Inferior parietal cortex (tissue), 1 donor: ENCODE results near the gene EIF4E3.

Experiments used
- DNase-seq: peaks from one replicate; pipeline ENCODE4 v3.0.0-alpha.2; 2016; ENCODE audit errors: extremely low spot score

The EIF4E3 gene

DNA sequence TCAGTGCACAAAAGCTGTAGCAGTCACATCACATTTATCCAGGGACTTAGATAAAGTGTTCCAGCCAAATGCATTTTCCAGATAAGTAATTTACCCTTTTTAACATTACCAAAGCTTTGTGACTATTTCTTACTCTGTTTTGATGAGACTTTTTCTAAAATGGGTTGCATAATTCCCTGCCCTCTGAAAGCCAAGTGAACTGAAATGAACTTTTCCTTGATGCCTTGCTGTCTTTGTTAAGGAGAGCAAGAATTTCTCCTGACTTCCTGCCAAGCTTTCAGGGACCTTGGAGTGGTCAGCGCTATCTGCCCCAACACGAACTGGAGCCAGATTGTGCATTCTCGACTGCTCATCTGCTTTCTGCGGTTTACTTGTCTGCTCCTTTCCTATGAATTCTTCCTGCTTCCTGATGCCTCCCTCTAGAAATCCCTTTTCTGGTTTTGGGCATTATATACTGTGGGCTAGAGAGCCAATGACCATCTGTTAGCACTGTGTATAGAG lies 34.8 kb downstream of the EIF4E3 start:
- DNase-seq, result no peak

DNA sequence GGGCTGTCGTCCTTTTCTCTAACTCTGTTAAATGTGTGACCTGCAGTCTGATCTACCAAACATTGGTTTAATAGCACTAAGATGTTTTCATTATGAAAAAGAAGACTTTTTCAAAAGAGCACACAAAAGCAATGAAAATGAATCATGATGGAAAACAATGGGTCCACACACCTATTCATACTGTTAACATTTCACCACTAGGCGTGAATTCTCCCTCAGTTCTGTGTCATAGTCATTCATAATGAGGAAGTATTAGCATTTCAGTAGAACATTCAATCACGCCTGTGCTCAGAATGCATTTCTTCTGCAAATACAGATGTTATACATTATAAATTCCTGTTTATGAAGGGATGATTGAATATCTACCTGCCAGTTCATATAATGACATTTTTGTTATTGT lies 35.9 kb downstream of the EIF4E3 start:
- DNase-seq, result no peak

DNA sequence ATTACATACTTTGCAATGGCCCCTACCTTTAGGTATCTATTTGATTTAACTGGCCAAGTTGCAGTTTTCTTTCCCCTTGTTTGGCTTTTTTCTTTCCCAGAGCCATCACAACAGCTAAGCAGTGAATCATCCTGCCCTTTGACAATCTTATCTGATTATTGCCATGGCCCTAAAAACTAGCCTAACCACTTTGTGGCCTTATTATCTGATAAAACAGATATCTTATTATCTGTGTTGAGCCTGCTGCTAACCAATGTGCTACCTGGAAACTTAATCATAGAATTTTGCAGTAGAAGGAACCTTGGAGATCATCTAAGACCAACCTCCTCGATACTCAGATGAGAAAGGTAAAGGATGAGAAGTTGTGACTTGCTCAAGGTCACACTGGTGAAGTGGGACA lies 37.1 kb downstream of the EIF4E3 start:
- DNase-seq, result no peak

DNA sequence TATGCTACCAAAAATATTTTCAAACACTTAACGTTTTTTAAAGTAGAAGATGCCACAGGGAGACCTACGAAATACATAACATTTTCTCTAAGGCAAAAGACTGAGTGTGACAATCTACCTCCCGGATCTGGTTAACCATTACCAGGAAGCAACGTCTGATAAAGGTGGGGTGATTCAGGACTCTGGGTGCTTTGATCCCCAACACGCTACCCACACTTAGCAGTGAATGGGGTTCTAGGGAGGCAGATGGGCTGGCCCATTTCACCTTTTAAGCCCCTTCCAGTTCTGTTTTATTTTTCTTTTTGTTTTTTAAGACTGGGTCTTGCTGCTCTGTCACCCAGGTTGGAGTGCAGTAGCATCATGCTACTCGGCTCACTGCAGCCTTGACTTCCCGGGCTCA lies 39.5 kb downstream of the EIF4E3 start:
- DNase-seq, result no peak

DNA sequence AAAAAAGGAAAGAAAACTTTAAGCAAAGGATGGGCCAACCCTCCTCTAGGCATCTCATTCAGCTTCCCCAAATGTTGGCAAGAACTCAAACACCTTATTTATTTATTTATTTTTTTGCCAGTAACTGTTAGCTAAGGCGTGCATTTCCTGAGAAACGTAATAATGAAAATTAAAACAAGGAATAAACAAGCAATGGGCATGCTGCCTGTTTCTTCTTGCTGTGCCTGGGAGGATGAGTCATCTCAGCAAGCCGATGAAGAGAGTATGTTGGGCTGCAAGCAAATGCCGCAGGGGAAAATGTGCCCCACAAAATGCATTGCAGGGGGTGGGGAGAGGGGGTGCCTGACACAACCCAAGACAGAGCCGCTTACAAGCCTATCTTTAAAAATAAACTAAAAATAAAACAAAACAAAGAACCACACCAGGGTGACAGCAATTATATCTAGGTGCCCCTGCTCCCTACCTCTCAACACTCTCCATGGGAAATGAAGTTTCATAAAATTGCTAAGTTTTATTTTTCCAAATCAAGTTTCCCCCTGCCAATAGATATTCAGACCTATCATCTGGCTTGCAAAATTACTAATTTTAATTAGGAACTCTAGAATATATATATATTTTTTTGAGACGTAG lies 40.3 kb downstream of the EIF4E3 start:
- peak; percentile 46 for DNase-seq

DNA sequence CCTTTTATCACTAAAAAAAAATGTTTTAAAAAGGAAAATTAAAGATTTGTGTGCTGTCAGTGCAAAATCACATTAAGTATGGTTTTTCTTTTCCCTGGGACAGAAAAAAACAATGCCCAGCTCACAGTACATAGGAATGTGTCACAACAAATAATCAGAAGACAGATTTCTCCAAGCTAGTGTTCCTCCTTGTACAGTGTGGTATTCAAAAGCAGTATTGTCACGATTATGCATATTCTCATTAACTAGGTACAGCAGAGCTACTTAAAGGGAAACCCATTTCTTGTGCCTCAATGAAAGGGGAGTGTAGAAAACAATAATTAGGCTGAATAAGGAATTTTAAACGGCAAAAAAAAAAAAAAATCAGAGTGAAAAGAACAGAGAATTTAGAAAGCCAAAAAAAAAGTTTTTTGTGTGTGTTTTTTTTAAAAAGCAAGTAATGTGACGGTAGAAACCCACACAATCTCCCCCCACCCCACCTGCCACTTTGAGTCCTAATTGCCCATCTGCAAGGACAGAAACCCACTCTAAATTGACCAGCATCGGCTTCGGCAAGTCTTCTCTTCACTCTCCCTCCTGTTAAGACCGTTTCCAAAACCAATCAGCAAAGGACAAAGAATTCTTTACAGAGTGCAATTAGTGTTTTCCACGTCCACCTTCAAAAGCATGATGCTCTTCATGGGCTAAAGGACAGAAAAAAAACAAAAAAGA lies 41.0 kb downstream of the EIF4E3 start:
- DNase-seq, result no peak

DNA sequence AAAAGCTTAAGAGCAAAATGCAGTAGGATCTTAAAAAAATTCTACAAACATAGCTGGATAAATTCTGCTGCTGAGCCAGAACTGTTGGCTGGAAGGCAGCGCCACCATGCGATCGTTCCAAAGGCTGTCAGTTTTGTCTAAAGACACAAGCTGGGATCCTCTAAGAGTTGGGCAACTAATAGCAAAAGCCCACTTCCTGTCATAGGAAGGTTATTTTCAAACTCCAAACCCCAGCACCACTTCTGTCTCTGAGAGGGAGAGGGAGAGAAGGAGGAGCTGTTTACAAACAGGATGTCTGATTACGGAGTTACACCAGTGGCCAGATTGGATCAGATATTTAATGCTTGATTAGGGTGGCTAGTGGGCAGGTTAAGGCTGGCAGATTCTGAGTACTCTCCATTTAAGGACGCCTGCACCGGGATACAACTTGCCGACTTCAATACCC lies 44.0 kb downstream of the EIF4E3 start:
- DNase-seq, result peak; percentile 71

DNA sequence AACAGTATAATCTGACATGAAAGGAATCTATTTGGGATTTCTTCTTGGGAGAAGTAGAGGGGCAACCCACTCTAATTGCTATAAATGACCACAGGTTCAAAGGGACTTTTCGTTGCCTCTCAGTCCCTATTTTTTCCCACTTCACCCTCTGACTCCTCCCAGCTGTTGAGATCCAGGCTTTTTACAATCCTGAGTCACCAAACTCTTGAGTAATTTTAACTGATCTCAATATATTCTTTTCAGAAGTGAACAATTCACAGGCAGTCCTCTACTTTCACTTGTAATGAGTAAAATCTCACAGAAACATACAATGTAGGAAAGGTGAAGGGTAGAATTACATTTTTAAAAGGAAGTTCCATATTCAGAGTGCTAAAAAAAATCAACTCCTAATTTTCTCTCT lies 44.6 kb downstream of the EIF4E3 start:
- DNase-seq, result no peak

DNA sequence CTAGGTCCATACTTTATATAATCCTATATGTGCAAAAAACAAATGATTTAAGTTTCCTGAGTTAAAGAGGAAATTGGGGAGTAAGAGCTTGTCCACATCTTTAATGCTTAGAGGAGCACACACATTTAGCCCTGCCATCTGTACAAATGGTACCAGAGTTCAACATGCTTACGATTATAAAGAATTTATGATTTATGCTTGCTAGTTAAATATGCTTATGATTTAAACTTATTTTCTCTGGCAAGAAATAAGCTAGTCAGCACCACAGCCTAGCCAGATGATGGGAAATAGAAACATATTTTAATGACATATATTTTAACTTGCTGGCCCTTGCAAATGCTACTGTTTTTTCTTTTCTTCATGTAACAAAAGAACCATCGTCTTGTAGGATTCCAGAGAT lies 48.3 kb downstream of the EIF4E3 start:
- DNase-seq, result no peak

DNA sequence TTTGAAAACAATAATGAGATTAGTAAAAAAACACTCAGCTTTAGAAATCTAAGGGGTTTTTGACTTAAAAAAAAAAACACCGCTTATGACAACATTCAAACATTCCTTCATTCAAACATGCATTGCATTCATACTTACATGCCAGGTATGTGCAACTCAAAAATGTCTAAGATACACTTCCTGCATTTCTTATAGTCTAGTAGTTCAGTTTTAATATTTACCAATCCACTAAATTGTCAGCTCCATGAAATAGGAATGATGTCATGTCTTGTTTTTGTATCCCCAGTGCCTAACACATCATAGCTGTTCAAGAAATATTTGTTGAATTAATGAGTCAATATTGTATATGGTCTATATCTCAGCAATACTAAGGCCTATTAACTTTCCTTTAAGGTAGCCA lies 51.7 kb downstream of the EIF4E3 start:
- no peak for DNase-seq

DNA sequence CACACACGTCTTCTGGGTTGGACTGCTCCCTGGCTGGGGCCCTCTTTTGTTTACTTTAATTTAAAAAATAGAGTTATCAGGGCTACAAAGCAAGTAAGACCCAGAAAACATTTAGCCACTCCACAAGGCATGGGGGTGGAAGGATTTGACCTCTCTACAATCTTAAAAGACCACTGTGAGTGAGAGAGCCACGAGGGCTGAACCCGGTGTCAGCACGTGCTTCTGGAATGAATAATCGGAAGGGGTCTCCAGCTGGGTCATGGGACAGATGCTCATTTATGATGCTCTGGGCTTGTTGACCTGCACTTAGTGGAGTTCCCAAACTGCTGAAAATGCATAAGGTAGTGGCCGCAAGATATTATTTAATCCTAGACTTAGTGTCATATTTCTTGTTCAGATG lies 52.4 kb downstream of the EIF4E3 start:
- no peak for DNase-seq

DNA sequence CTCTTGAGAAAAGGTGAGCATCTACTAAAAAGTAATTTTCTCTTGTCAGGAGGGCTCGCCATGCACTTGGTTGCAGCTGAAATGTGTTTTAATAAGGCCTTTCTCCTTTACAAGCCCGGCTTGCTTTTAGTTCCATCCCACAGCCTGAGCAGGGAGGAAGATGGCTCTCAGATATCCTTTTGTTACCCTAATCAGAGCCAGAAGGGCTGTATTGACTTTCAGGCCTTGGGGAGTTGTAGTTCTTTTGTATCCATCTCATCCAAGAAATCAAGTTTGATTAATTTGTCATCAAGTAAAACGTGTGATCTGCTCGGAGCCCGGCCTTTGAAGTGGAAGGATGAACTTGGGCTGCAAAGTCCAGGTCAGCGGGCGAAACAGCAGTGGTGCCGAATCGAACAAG lies 52.9 kb downstream of the EIF4E3 start:
- DNase-seq, result no peak

DNA sequence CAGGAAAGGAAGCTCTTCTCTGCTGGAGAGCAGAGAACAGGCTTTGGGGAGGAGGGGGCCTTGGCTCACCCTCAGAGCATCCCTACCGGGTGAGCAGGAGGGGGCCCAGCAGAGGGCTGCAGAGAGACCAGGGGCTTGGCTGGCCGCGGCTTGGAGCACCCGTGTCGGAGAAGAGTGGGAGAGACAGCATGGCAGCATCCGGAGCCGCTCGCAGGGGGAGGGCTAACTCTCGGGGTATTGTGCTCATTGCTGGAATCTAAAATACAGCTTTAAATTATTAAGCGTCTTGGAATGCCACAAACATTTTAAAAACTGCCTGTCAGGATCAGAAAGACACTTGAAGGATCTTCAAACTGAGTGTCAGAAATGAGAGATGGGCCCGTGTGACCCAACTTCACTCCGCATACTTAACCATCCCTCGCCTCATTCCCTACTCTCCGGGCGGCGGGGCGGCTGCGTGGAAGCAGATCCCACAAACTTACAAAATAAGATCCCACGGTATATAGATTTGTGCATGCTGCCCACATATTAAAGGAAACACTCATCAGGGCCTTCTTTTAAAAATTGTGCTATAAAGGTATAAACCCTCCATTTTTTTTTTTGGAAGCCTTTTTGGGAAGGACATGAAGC lies 53.9 kb downstream of the EIF4E3 start:
- no peak for DNase-seq

DNA sequence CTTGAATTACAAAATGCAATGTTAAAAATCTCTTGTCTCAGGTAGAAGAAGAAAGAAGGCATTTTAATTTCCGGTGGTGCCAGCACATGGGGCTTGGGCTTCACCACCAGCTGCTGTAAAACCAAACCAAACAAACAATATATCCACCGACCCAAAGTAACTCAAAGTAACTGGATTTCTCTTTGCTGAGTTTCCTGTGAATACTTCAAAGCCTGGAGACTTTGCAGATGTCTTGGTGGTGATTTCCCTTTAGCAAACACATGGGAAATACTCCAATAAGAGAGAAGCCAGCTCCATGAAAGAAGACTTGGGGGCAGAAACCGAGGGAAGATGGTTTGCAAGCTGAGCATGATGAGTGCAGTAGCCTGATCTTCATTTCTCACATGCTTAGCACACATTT lies 62.6 kb downstream of the EIF4E3 start:
- no peak for DNase-seq

DNA sequence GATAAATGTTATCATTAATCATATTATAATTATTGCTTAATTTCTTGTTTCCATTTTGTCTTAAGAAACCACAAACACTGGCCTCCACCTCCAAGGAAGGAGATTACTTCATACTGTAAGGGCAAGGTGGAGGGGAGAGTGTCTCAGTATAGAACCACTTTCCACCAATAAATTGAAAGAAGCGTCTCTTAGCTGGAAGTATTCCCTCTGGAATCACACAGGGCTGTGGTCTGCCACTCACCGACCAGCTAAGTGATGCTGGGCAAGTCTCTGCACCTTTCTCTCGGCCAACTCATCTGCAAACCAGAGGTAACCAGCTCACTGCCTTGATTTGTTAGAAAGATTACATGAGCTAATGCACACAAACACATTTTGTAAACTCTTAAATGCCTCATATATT lies 63.1 kb downstream of the EIF4E3 start:
- no peak for DNase-seq

DNA sequence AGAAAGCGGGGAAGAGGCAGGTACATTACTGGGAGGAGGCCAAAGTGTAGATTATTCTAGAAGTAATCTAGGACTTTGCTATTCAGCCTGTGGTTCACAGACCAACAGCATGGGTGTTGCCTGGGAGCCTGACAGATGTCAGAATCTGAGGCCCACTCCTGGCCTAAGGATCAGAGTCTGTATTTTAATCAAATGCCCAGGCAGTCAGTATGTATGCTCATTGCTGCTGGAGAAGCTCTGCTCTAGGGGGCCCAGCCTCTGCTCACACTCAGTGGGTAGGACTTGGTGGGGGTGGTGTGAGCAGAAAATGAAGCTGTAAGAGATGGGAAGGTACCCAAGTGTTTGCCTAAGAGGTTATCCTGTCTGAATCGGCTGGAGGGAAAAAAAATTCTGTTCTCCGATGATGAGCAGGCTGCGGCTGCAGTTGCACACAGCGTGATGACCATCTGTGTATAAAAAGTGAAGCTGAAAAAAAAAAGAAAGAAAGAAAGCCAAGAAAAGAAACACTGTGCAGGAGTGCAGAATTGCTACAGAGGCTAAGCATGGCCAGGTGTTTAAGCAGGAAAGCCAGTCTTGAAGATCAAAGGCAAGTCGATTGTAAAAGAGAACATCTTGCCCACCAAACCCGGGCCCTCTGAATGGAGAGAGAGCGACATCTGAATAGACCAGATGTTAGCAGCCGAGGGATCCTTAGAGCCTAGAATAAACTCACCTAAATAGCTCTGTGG lies 65.2 kb downstream of the EIF4E3 start:
- peak; percentile 23 for DNase-seq

DNA sequence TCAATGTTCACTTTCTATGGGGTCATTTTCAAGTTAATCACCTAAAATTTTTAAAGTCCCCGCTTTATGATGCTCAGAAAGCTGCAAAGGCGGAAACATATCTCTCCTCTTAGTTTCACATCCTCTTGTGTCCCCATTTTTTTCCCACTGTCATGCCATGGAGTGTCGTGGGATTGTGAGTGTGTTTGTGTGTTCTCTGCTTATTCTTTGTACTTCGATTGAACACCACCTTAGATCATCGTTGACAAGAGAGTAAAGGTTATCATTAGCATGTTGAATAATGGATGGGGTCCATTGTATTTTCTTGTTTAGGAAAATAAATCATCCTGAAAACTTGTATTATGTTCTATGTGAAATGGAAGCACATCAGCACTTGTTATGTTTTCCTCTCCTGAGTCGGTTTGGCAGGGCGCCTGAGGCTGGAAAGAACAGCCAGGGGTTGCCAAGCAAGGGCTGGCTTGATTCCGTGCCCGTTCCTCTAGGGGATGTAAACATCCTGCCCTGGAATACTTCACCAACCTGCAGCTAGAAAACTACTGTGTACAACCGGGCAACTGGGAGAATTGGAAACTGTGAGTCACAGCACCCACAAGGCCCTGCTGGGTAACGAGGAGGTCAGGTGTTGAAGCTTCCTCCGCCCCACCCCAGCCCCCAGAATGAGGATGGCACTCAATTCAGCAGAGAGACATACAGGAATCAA lies 67.2 kb downstream of the EIF4E3 start:
- DNase-seq, result no peak

DNA sequence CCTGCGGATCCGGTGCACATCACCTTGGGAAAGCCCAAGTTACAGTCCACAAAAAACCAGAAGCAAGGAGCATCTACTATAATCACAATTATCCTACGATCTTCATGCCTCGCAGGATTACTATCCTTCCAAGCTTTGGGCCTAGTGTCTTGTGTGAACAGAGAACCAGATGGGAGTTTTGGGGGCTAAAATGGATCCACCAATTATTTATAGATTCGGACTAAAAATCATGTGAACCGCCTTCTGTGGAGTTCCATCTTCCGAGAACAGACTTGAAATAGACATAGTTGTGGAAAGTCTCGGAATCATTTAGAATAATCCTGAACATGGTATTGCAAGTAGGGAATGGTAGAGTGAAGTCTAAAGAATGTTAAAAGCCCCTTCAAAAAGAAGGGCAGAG lies 70.1 kb downstream of the EIF4E3 start:
- DNase-seq, result no peak

DNA sequence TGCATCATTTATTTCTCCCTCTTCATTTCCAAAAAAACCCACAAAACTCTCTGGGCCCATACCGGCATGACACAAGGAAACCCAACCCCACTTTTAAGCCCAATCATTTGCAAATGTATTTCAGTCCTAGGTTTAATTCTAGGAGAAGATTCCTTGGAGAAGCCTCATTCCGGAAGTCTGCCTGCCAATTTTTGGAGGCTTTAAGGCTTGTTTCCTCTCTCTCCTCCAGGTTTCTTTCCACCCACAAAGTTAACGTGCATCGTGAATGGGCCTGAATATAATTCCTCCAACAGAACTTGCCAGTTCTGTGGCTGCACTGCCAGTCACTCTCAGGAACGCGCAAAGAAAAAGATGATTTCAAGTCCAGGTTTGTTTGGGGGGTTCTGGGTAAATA lies 71.8 kb downstream of the EIF4E3 start:
- no peak for DNase-seq

DNA sequence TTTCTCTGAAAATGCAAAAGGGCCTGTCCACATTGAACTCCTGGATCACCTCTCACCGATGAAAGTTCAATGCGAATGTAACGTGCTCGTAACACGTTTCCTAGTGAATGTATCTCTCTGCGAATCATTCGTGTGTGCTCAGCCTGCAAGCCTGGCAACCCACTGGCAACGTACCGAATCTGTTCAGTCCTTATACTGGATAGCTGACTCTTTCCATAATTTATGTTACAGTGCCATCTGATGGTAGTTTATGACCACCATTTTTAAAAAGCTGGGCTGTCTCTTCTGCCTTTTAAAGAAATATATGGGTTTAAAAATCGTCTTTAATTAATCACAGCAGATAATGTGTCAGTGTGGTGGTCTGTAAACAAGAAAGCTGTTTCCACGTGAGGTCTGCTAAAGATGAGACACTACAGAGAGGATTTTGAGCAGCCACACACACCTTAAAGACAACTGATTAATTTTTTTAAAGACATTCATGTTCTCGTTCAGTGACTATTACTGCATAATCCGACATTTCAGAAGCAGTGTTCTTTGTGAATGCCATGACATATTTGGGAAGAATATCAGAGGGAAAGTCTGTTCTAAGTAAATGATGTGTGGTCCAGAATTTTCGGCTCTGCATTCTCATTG lies 72.3 kb downstream of the EIF4E3 start:
- peak; percentile 82 for DNase-seq

DNA sequence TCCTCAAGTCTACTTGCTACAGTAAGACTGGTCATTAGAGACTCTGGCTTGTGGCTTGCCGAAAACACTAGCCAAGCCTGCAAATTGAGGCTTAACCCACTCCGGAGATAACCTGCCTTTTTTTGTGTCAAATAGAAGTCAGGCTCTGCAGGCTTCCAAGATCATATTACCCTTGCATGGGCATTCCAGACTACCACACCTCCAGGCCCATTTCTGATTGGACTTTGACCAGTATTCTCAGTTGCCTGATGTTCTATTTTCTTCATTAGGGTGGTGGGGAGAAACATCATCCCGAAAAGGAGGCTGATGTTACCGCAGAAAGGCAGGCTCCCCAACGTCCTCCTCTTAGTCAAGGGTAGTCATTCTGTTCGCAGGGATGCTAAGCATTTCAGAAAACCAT lies 73.6 kb downstream of the EIF4E3 start:
- DNase-seq, result no peak
